ENCODE data around the gene FER.

DNA sequence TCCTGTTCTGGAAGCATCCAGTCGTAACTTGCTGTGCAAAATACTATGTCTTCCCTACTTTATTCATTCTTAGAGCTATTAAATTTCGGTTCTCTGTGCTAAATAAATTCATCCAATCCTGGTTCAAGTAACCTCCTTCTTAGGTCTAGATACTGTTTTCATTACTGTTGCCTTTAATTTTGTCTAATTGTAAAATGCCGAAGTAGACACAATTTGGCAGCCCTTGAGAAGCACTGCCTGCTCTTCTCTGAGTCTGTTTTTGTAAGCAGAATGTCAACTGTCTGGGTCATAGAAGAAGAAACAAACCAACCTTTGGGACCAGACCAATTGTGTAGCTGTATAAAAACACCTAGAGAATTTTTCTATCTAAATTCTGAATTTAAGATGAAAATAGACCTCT, 412.8 kb downstream of the FER start:
- TF ChIP-seq, protein P1, sequence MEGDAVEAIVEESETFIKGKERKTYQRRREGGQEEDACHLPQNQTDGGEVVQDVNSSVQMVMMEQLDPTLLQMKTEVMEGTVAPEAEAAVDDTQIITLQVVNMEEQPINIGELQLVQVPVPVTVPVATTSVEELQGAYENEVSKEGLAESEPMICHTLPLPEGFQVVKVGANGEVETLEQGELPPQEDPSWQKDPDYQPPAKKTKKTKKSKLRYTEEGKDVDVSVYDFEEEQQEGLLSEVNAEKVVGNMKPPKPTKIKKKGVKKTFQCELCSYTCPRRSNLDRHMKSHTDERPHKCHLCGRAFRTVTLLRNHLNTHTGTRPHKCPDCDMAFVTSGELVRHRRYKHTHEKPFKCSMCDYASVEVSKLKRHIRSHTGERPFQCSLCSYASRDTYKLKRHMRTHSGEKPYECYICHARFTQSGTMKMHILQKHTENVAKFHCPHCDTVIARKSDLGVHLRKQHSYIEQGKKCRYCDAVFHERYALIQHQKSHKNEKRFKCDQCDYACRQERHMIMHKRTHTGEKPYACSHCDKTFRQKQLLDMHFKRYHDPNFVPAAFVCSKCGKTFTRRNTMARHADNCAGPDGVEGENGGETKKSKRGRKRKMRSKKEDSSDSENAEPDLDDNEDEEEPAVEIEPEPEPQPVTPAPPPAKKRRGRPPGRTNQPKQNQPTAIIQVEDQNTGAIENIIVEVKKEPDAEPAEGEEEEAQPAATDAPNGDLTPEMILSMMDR (IDR thresholded peaks at IDR 0.05; ENCODE audit: control extremely low read depth in 1 of 3, insufficient read depth in 1 of 3, low read depth in 1 of 3, low read length in 3 of 3) = no peak
- no peak for TF ChIP-seq SRF (IDR thresholded peaks at IDR 0.05; ENCODE audit: low read depth, low read length)
- no peak for TF ChIP-seq RNF2 (IDR thresholded peaks at IDR 0.05; ENCODE audit: borderline replicate concordance, low read depth, low read length, missing control alignments, poor library complexity, severe bottlenecking)
- TF ChIP-seq POLR2AphosphoS5 (IDR thresholded peaks at IDR 0.05; ENCODE audit: low read depth, low read length) = no peak
- TF ChIP-seq CHD2 (IDR thresholded peaks at IDR 0.05; ENCODE audit: low read length) = no peak
- TF ChIP-seq EP300 (IDR thresholded peaks at IDR 0.05; ENCODE audit: borderline replicate concordance in 1 of 2, low read depth in 2 of 2, low read length in 2 of 2) = no peak
- TF ChIP-seq TEAD4 (IDR thresholded peaks at IDR 0.05; ENCODE audit: low read depth, low read length) = no peak
- TF ChIP-seq, protein P2, sequence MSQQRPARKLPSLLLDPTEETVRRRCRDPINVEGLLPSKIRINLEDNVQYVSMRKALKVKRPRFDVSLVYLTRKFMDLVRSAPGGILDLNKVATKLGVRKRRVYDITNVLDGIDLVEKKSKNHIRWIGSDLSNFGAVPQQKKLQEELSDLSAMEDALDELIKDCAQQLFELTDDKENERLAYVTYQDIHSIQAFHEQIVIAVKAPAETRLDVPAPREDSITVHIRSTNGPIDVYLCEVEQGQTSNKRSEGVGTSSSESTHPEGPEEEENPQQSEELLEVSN (IDR thresholded peaks at IDR 0.05) = no peak
- no peak for TF ChIP-seq POLR2A (IDR thresholded peaks at IDR 0.05; ENCODE audit: control extremely low read depth in 1 of 2, low read depth in 2 of 2, low read length in 2 of 2)
- no peak for TF ChIP-seq CEBPB (IDR thresholded peaks at IDR 0.05; ENCODE audit: low read depth, low read length)
- TF ChIP-seq EZH2 (IDR thresholded peaks at IDR 0.05; ENCODE audit: low read depth, low read length, severe bottlenecking) = no peak
- no peak for TF ChIP-seq HDAC2 (IDR thresholded peaks at IDR 0.05; ENCODE audit: borderline replicate concordance in 1 of 2, low read depth in 2 of 2, low read length in 2 of 2)
